ENCODE measurements around the gene CCND1. TPM values are rescaled to one million over a fixed set of nuclear protein-coding genes. Genes with fewer than 3 reads are reported as not detected.

Gene CCND1
- polyA plus RNA-seq (2013, experiment 1 of 2; ENCODE audit: insufficient read length) = 67.1 TPM
- polyA plus RNA-seq (2013, experiment 2 of 2; ENCODE audit: insufficient read length) = 59.0 TPM

GRCh38 chr11:69640995-69641581, at the start of gene CCND1:
Gene CCND1 (plus strand): TSS chr11:69641156. CDS start chr11:69641314, 158 bp downstream.
- DNase-seq = peak; percentile 92

DNA sequence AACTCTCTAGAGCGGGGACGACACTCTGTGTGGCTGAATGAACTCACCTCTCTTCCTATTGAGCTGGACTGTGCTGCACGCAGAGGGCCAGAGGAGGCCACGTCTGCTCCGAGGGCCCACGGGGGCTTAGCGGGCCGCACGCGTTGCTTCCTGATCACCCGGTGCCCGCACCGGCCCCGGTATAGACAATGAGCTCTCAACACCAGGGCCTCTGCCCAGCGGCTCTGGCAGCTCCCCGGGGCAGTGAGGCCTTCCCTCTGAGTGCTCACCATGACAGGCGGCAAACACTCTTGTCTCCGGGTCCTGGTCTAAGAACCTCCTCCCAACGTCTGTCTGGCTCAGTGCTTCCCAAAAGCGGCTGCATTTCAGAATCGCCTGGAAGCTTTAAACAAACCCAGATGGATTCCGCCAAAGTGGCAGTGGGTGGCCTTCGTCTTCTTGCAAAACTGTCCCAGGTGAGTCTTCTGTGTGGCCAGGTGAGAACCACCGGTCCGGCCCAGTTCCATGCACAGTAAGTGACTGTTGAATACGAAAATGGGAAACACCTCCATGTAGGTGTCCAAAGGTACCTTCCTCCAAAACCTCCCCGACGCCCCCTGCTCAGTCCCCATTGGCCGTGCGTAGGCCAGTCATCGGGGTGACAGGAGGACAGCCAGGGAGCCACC, 47.8 kb upstream of the CCND1 start:
- no peak for DNase-seq

DNA sequence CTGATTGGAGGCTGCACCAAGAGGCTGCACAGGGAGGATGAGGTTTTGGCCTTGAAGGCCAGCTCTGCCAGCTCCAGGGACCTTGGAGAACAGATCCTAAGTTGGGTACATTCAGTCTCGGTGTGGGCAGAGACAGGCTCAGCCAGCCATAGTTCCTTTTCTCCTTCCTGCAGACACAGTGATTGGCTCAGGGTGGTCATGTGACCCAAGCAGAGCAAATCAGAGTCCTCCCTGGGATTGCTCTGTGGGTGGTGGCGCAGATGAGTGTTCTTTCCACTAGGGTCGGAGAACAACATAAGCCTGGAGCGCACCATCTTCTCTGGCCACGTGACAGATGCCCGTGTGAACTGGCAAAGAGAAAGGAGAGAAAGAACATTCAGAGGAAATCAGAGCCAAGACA, 47.1 kb upstream of the CCND1 start:
- DNase-seq = no peak

- no peak for DNase-seq
Observed at GRCh38 chr11:69594481-69594880, 46.5 kb upstream of the CCND1 start.

DNA sequence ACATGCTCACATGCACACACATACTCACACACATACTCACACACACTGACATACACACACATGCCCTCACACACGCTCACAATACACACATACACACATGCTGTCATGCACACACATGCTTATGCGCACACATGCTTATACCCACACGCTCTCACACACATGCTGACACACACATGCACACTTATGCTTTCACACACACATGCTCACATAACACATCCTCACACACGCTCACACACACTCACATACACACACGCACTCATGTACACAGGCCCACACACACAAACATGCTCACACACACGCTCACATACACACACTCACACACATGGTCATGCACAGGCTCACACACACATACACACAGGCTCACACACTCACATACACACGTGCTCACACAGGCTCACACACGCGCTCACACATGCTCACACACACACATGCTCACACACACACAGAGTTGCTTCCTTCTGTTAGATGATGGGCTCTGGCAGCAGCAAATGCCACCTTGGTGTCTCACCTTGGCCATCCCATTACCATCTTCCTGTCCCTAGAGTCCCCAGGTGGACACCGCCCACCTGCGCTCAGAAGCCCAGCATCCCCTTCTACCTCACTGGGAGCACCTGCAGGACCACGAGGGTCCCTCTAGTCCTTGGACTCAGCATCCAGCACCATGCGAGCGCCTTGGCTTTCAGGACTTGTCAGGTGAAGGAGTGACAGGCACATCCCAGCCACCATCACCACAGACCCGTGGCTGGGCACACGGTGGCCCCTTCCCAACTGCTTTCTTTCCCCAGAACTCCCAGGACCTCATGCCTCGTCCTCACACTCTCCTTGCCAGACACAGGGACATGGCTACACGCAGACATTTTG, 44.9 kb upstream of the CCND1 start:
- DNase-seq = no peak

DNA sequence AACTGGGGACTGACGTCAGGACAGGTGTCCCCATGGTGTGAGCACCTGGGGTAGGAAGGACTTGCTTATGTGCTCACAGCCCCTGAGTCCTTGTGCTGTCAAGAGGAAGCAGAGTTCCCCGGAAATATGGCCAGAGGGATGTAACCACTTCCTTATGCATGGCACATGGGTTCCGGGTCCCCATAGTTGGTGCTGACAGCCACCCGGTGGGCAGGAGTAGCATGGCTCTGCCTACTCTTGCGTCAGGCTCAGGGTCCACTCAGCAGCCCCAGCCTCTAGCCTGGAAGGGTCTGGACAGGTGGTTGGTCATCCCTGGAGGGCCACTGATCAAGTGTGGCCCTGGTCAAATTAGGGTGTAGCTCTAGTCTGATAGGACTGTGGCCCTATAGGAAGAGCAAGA, 42.8 kb upstream of the CCND1 start:
- peak; percentile 14 for DNase-seq

- peak; percentile 54 for DNase-seq
Observed at GRCh38 chr11:69599502-69599901, 41.5 kb upstream of the CCND1 start.

DNA sequence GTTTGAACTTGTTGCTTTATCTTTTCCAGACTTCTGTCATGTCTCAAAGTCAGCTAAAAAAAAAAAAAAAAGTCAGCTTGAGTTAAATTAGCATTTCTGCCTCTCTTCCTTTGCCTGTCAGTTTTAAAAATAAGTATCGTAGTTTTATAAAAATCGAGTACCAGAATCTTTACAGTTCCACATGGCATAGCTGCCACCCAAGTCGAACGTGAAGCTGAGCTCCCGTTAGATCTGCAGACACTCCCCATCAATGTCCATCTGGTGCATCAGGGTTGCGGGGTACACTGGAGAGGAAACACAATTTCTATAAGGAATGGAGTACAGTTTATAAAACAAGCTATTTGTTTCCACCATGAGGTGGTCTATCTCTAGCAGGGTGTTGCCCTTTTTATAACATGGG, 41.0 kb upstream of the CCND1 start:
- DNase-seq = no peak

DNA sequence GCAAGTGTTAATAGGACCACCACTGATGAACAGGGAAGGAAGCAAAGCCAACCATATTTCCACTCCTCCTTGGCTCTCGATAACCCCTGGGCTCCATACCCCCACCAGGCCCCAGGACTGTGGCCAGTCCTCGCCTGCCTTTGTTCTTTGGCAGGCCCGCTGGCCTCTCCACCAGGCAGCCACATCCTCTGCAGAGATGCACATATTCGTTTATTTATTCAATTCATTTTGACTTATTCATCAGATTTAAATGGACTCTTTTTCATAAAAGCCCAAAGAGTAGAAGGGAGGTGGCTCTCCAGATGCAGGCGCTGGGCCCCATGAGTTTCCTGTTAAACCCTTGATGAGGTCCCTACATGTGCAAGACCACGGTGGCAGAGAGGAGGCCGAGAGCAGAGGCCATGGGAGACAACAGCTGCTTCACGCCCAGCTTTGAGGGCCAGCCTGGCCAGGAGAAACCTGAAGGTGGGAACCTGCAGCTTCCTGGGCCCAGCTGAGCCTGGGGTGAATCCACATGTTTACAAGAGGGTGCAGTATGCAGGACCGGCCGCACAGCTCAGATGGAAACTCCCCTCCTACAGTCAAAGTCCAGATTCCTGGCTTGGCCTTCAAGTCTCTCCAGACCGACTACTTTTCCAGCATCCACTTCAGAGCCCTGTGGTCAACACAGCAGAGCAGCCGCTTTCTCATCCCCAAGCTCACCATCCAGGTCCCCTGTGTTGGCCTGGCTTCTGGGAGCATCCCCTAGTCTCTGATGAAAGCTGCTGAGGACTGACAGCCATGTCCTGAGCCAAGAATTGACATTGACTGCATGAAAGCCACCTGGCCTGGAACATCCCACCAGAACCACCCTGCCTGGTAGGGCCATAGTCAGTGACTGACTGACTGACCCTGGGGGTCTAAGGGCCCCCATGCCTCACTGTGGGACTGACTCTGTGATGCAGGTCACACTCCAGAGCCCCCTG, 39.7 kb upstream of the CCND1 start:
- DNase-seq = no peak

DNA sequence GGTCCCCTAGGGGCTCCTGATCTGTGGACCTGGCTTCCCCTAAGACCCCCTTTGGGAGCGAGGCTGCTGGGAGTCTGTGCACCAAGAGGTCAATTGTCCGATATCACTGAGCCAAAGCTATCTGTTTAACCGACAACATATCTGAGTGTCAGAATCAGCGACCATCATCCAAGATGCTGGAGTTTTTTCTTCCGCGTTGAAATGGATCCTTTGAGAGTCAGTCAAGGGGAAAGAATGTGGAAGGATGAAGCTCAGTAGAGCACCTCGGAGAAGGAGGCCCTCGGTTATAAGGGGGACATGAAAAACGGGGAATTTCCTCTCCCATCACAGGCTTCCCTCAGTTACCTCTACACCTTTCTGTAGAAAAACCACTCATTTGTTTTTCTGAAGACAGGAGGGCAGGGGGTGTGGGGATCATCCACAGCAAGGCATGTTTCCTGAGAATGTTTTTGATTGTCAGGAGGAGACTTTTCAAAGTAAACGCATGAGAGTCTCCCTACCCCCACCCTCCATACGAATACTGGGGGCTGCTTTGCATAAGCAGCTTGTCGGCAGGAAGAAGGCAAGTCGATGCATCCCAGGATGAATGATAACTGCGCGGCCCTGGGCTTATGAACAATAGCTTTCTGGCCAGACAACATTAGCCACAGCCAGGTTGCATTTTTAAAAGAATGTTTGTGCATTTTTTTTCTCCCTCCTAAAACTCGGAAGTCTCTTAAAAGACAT, 37.7 kb upstream of the CCND1 start:
- no peak for DNase-seq

GRCh38 chr11:69604055-69604454, 36.9 kb upstream of the CCND1 start:
- DNase-seq = no peak

GRCh38 chr11:69605737-69606526, 35.0 kb upstream of the CCND1 start:
- no peak for DNase-seq

DNA sequence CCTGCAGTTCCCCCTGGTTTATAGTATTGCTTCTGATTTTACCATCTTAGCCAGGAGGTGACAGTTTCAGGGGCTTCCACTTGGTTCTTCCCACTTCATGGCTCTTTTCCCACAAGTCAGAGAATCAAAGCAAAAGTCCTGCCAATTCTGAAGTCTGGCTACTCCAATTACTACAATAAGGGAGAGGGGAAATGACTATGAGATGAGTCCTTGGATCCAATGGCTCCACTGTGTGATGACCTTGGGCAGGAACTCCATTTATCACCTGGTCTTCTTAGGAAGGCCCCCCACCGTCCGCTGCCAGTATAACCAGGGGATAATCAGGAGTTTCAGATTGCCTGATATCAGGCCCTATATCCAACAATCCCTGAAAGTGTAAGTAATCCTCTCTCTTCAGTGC, 31.6 kb upstream of the CCND1 start:
- DNase-seq = no peak

DNA sequence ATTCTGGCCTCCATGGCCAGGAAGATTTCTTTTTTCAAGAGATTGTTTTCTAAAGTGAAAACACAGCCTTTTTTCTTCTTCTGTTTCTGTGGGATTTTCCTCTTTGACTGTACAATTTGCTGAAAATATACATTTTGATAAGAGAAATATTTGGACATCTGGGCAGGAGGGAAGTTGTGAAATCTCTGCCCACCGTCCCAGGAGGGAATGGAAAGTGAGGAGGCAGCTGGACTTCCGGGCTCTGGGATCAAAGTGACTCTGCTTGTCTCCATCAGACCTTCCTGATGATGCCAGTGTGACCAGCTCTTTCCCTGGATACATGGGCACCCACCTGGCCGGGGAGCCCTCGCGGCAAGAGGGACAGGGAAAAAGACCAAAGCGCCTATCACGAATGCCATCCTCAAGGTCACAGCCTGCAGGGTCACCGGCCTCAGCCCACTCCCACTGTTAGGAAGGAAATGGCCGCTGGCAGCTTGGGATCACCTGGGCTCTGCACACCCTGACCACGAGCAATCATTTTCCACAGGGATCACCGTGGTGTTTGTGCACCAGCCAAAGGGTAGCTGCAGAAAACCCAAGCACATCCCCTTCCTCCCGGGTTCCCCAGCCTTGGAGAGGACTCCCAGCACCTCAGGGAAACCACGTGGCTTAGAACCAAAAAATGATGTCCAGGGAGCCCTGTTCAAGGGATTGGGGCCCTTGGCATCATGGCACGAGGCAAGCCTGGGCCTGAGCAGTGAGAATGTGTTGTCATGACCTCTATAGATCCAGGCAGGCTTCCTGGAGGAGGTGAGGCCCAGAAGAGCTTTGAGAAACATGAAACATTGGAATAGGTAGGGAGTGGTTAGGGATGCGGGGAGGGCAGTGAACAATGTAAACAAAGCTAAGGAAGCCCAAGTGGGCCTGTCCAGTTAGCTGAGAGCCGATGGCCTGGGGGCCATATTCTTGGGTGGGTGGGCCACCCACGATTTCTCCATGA, 29.1 kb upstream of the CCND1 start:
- no peak for DNase-seq

GRCh38 chr11:69613594-69613993, 27.4 kb upstream of the CCND1 start:
- no peak for DNase-seq

DNA sequence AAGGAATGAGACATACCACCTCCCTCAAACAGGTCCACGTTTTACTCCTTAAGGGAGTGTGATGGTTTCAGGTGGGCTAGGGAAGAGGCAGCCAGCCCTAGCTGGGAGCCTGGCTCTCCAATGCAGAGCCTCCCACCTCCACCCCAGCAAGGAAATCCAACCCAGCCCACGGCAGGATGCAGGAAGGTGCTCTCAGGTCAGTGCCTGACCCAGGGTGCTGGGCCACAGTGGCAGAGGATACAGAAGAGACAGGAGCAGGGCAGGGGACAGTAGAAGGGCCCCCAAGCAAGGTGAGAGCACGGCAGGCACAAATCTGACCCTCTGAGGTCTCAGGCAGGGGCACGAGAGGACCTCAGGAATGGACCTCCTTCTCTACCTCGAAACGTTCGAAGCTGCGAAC, 26.9 kb upstream of the CCND1 start:
- no peak for DNase-seq

DNA sequence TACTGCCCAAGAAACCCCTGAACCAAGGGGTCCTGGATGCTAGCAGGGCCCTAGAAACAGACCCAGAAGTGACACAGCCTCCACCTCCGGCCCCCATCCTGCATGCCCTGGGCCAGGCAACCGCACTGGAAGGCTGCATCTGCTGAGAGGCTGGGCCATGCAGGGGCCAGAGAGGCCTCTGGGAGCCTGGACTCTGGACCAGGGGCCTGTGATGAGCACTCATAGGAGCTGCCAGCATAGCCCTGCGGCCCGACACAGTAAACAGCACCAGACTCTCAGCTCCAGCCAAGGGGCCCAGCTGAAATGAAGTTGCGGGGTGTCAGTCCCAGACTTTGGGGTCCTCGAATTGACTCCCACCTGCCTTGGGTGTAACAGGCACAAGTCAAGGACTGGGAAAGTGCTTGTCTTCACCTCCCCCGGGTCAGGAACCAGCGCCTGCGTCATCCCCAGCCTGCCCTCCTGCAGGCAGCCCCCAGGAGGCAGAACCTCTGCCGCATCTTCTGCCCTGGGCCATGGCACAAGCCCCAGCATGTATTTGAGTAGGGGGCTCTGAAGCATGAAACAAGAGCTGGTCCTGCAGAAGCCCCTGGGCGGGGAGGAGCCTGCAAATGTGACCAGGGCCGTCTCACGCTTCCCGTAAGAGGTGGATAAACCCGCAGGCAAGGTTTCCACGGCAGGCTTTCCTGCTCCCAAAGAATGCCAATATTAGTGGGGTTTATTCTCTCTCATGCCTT, 25.2 kb upstream of the CCND1 start:
- no peak for DNase-seq

GRCh38 chr11:69617220-69617619, 23.7 kb upstream of the CCND1 start:
- no peak for DNase-seq

- no peak for DNase-seq
Observed at GRCh38 chr11:69617682-69618081, 23.3 kb upstream of the CCND1 start.

All from fibroblast of skin of scalp (primary cell).